Left ventricle myocardium inferior (tissue), 1 donor: Measurements from ENCODE around the gene MYMK. TPM values are rescaled to one million over a fixed set of nuclear protein-coding genes. Genes with fewer than 3 reads are reported as not detected.

Experiments used
- DNase-seq: peaks from one replicate; pipeline ENCODE4 v3.0.0-alpha.2; 2020
- H3K27ac ChIP-seq: fragments of 200-600 bp; replicated peaks from 2 replicates; pipeline ENCODE4 v1.8.0; 2021
- H3K27me3 ChIP-seq: fragments of 200-600 bp; 2 replicates; pipeline ENCODE4 v1.8.0; 2021; ENCODE audit warnings: low read depth
- H3K36me3 ChIP-seq: fragments of 200-600 bp; 2 replicates; pipeline ENCODE4 v1.8.0; 2021
- H3K4me1 ChIP-seq: fragments of 200-600 bp; 2 replicates; pipeline ENCODE4 v1.8.0; 2021
- H3K4me3 ChIP-seq: fragments of 200-600 bp; 2 replicates; pipeline ENCODE4 v1.8.0; 2021; ENCODE audit warnings: mild to moderate bottlenecking, moderate library complexity
- H3K9me3 ChIP-seq: fragments of 200-600 bp; replicated peaks from 2 replicates; pipeline ENCODE4 v1.8.0; 2021
- CTCF ChIP-seq: fragments of 200-600 bp; IDR thresholded peaks from 2 replicates; pipeline ENCODE4 v1.8.0; 2021; ENCODE audit warnings: antibody characterized with exemption, mild to moderate bottlenecking, borderline replicate concordance
- intact Hi-C: fragments of 100-400 bp; cut with micrococcal nuclease; formaldehyde crosslinking; loops from one replicate; pipeline ENCODE4 v1.11.0; 2022
- total RNA-seq: library from RNA; stranded (reverse); fragmentation: NEBNext Ultra II Directional; extraction: Animal tissue kit (Norgen Biotek cat#: 25700); gene quantifications from one replicate; pipeline ENCODE4 v1.2.1, GENCODE V29; 2021
- donor health status: DM: no; HTN: yes; CAD: no; lungs with severe emphysema.

MYMK gene
- total RNA-seq, 1 donor from 2014 or later: not detected

DNA sequence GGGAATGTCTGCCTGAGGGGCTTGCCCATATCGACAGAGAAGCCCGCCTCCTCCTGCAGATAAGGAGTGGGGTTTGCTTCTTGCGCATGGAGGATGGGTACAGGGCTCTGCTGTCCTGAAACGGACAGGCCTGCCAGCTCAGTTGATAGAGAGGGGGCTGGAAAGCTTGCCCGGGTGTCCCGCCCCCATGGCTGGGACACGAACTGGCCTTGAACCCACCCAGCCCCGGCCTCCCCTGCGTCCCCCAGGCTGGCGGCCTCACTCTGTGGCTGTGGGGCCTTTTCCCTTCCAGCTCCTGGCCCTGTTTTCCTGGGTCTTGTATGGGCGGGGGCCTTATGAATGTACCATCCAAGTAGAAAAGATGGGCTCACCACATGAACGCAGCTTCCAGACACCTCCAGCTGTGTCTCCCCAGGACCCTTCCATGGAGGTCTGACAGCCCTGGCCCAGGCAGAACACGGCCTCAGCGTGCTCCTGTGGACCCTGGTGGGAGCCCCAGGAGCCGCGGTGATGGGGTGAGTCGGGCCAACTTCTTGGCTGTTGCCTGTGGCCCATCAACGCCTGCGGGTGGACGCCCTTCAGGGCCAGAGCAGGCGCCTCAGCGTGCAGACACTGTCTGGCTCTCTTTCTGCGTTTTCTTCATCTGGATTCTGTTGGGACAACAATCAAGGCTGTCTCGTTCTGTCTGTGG, 30.0 kb downstream of the MYMK start:
- Histone ChIP-seq H3K9me3 (no peaks in the 10 kb centered on the region), H3K4me3 (no peak overlapping the region), H3K27me3 (peaks cover 19% of the 10 kb centered on the region), H3K4me1 (peaks cover 32% of the 10 kb centered on the region), H3K27ac (no peak overlapping the region), H3K36me3 (no peaks in the 10 kb centered on the region)
- no peak for TF ChIP-seq CTCF
- intact Hi-C loops: no loop called here
- no peak for DNase-seq

DNA sequence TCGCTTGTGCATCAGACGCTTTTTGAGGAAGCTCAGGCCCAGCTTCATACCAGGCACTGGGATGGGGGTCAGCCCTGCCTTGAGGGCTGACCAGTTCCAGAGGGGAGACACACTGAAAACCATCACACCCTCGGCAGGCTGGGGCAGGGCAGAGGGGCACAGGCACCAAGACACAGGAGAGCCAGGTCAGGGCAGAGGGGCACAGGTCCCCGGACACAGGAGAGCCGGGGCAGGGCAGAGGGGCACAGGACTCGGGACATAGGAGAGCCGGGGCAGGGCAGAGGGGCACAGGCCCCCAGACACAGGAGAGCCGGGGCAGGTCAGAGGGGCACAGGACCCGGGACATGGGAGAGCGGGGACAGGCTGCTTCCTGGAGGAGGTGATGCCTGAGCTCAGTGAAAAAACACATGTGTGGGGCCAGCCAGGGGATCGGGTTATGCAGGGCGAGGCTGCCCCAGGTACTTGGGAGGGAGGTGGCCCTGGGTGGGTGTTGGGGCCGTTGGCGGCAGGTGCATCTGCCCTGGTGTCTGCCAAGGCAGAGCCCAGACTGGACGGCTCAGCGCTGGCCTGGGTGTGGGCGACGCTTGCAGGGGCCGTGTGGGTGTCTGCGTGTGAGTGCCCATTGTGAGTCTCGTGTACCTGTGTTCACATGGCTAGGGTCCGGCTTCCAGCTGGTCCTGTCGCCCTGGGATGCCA, 30.8 kb downstream of the MYMK start:
- Histone ChIP-seq H3K4me1 (peaks cover 24% of the 10 kb centered on the region), H3K27ac (no peak overlapping the region), H3K9me3 (no peaks in the 10 kb centered on the region), H3K27me3 (peaks cover 19% of the 10 kb centered on the region), H3K4me3 (no peak overlapping the region), H3K36me3 (no peaks in the 10 kb centered on the region)
- DNase-seq: no peak
- no peak for TF ChIP-seq CTCF
- intact Hi-C loops: no loop called here

DNA sequence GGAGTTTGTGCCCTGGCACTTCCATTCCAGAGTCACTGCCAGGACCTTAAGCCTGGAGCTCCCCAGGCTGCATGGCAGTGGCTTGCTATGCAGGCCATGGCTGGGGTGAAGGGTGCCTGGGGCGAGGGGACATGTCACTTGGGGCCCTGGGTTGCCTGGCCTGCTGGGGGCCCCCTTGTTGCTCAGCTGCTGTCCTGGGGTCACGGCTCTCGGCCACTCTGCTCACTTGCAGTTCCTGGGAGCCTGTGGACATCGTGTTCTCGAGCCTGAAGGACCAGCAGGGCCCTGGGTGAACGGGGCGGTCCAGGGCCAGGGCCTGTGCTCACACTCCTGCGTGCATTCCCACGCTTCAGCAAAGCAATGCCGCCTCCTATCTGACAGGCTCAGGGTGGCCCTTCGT, 31.3 kb downstream of the MYMK start:
- H3K27ac ChIP-seq: no peak overlapping the region
- no peaks in the 10 kb centered on the region for H3K36me3 ChIP-seq
- no peak for DNase-seq
- no peak overlapping the region for H3K4me3 ChIP-seq
- H3K9me3 ChIP-seq: no peaks in the 10 kb centered on the region
- no peak for TF ChIP-seq CTCF
- intact Hi-C loops: no loop called here
- peaks cover 19% of the 10 kb centered on the region for H3K27me3 ChIP-seq
- H3K4me1 ChIP-seq: peaks cover 18% of the 10 kb centered on the region

DNA sequence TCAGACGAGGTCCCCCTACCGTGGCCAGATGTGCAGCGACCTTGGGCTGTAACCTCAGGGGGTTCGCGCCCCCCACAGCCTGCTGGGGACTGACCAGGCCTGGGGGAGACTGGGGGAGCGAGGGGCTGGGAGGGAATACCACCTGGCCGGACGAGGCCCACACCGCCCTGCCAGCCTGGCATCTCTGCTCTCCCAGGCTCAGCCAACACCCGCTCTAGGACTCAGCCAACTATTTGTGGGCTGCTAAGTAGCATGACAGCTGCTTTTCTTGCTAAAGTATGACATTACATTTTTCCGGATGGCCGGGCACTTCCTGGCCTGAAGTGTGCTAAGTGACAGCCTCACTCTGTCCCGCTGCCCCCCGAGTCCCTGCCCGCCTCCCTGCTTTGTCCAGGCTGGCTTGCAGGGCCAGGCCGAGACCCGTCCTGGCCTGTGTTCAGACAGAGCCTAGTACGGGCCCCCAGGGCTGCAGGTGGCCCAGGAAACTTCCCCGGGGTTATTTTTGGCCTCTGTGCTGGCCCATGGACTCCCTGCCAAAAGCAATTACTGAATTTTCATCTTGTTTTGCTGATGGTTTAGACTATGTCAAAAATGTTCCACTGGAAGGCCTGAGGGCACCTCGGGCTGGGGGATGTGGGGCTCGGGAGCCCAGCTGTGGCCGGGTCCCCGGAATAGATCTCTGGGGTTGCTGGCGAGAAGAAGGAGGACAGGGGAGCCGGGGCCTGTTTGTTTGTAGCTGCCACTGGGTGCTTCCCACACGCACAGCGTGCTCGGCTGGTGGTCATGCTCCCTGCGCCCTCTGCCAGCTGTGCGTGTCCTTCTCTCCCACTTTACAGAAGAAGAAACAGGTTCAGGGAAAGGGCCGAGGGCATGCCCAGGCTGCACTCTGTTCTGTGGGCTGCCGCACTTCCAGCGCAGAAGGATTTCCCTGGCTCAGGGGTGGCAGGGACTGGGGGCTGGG, 32.4 kb downstream of the MYMK start:
- TF ChIP-seq CTCF: no peak
- Histone ChIP-seq H3K4me1 (peaks cover 17% of the 10 kb centered on the region), H3K9me3 (no peaks in the 10 kb centered on the region), H3K27ac (peak overlapping the region; percentile 58), H3K36me3 (no peaks in the 10 kb centered on the region), H3K4me3 (no peak overlapping the region), H3K27me3 (peaks cover 22% of the 10 kb centered on the region)
- no peak for DNase-seq
- intact Hi-C loops: no loop called here

DNA sequence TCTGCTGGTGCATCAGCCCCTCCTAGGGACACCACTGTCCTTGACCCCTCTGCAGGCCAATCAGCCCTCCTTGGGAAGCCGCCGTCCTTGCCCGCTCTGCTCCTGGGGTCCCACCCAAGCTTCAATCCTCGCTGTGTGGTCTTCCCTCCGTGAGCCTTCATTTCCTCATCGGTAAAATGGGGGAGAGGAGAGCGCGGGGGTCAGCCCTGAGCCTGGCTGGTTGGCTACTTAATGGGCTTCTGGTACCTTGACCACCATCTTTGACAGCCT, 33.2 kb downstream of the MYMK start:
- intact Hi-C loops: no loop called here
- no peak for TF ChIP-seq CTCF
- Histone ChIP-seq H3K27me3 (peaks cover 16% of the 10 kb centered on the region), H3K36me3 (no peaks in the 10 kb centered on the region), H3K27ac (no peak overlapping the region), H3K4me1 (peaks cover 17% of the 10 kb centered on the region), H3K9me3 (no peaks in the 10 kb centered on the region), H3K4me3 (no peak overlapping the region)
- no peak for DNase-seq
